ENCODE data around the gene ZG16. TPM values are rescaled to one million over a fixed set of nuclear protein-coding genes. Genes with fewer than 3 reads are reported as not detected.
A peak's percentile ranks its signal among the peaks of the same experiment; 100 is the strongest.
"Not testable (repeated sequence)": the region's sequence is repeated elsewhere in the genome, so short reads cannot be mapped to it uniquely, and the experiment has no call there.

The ZG16 gene
- polyA plus RNA-seq, 1 donor: 0.08 TPM

DNA sequence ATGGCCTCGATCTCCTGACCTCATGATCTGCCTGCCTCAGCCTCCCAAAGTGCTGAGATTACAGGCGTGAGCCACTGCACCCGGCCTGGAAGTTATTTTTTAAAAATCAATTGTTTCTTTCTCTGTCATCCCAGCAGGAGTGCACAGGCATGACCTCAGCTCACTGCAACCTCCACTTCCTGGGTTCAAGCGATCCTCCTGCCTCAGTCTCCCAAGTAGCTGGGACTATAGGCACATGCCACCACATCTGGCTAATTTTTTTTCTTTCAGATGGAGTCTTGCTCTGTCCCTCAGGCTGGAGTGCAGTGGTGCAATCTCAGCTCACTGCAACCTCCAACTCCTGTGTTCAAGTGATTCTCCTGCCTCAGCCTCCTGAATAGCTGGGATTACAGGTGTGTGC, 9.1 kb downstream of the ZG16 start:
- DNase-seq: not testable (repeated sequence)

DNA sequence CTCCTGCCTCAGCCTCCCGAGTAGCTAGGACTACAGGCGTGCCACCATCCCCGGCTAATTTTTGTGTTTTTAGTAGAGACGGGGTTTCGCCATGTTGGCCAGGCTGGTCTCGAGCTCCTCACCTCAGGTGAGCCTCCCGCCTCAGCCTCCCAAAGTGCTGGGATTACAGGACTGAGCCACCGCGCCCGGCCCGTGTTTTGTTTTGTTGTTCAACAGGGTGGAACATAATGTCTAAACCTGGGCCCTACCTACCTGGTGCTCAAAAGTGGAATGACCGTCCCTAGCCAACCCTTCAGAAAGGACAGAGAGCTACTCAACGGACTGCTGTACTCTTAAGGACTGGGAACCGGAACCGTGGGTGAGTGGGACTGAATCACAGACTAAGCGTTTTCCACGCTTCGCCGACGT, 11.7 kb downstream of the ZG16 start:
- DNase-seq: peak; percentile 21

DNA sequence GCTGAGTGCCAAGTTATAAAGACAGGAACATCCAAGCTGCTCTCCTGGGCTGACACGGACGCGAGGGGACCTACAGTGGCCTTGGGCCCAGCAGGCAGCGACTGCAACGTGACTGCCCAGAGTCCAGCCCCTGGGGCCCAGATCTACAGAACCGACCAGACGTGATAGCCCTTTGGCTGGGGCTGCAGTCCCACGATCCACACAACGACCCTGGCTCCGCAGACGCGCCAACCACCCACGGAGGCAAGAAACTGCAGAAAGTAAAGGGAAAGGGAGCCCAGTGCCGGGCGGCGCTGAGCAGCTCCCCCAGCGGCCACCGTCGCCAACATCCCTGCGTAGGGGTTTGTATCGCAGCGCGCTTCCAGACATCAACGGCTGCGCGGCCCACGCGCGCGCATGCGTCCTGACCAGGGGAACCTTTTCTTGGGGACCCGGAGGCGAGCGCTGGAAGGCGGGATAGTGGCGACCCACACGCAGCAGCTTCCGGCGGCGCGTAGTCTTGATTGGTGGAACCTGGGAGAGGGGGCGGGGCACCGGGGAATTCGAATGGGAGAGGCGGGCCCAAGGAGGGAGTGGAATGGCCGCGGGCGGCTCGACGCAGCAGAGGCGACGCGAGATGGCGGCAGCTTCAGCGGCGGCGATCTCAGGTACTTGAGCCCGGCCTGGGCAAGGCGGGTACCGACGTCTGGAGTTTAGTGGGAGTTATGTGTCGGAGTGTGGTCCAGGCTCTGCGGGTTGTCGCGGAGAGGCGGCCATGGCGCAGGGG, 12.3 kb downstream of the ZG16 start, which contains the start of gene KIF22:
Gene KIF22, plus strand, starts transcription at position 569 of the 766 bp plus-strand sequence. Its CDS starts 9 bp downstream, at position 578.
- DNase-seq: peak; percentile 99

- no peak for DNase-seq
Measured at GRCh38 chr16:29790949-29791844, 13.1 kb downstream of the ZG16 start.

DNA sequence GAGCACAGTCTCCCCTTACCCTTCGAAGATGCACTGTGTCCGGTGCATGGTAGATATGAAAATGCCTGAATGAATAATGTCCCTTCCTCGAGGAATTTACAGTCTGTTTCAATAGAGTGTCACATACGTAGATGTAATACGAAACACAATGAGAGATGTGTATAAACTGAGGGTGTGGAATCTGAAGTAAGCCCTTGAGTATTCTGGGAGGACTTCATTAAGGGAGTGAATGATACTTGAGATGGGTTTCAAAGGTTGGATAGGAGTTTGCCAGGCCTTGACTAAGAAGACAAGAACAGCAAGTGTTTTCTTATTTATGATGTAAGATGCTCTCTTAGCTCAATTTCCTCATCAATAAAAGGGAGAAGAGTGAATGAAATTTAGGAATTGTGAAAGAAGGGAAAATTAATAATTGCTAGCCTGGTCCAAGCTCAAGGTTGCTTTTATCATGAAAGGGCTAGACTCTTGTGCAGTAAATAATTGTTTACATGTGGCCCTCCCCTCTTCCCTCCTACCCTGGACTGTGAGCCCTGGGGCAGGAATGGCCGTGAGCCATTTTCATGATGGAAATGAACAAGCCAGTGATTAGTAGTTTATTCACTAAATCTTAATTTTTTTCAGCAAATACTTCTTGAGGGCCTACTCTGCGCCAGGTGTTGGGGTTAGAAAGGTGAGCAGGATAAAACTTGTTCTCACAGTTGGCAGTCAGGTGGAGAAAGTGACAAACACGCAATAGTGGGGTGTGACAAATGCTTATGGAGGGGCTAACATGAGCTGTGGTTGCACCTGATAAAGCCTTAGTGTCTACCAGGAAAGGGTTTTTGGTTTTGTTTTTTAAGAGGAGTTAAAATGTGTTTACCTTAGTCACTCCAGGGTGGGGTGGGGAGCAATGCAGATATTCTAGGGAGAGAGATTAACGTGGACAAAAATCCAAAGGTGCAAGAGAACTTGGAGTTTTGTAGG, 14.1 kb downstream of the ZG16 start:
- DNase-seq: no peak

DNA sequence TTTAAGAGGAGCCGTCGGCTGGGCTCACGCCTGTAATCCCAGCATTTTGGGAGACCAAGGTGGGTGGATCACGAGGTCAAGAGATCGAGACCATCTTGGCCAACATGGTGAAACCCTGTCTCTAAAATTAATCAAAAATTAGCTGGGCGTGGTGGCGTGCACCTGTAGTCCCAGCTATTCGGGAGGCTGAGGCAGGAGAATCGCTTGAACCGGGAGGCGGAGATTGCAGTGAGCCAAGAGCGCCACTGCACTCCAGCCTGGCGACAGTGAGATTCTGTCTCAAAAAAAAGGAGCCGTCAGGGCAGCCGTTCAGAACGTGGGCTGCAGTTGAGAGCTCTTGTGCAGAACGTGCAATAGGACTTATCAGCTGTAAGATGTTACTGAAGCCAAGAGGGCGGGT, 15.1 kb downstream of the ZG16 start:
- DNase-seq: not testable (repeated sequence)

DNA sequence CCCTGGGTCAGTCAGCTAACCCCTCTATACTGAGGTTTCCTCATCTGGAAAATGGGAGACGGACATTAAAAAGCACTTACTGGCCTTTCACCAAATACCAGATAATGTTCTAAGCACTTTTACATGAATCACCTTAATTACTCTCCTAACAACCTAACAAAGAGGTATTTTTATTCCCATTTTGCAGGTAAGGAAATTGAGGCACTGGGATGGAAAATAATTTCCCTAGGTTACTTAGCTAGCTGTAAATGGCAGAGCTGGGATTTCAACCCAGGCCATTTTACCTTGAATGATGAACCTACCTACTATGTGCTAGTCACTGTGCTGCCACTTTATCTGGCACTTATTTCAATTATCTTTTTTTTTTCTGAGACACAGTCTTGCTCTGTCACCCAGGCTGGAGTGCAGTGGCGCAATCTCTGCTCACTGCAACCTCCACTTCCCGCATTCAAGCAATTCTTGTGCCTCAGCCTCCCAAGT, 16.2 kb downstream of the ZG16 start:
- no peak for DNase-seq

DNA sequence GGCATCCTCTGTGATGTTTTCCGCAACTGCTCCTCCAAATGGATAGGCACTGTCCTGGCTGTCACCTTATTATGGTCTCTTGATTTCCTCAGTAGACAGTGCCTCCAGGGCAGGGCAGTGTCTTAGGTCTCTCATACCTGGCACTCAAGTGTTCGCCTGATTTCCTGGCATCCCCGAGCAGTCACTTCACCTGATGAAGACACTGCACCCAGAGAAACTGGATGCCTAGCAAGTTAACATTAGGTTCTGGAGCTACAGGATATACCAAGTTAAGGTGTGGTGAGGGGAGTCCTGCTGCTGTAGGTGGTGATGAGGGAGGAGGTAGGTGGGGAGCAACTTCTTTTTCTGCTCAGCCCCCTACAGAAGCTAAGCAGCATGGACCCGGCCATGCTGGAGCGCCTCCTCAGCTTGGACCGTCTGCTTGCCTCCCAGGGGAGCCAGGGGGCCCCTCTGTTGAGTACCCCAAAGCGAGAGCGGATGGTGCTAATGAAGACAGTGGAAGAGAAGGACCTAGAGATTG, 24.4 kb downstream of the ZG16 start:
- no peak for DNase-seq

DNA sequence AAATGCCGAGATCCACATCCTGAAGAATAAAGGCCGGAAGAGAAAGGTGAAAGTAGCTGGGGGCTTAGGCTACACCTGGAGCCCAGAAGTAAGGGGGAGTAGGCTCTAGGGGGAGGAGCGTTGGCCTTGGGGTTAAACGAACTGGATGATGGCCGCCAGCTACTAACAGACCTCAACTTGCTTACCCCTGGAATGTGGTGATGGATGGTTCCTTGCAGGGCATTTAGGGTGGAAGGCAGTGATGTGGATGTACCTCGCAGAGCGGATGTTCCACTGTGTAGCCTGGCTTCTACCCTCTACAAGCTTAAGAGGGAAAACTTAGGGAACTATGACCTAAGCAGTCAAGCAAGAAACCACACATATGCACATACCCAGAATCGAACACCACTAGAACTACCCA, 26.0 kb downstream of the ZG16 start:
- no peak for DNase-seq

- no peak for DNase-seq
Measured at GRCh38 chr16:29804455-29805231, 26.6 kb downstream of the ZG16 start.

DNA sequence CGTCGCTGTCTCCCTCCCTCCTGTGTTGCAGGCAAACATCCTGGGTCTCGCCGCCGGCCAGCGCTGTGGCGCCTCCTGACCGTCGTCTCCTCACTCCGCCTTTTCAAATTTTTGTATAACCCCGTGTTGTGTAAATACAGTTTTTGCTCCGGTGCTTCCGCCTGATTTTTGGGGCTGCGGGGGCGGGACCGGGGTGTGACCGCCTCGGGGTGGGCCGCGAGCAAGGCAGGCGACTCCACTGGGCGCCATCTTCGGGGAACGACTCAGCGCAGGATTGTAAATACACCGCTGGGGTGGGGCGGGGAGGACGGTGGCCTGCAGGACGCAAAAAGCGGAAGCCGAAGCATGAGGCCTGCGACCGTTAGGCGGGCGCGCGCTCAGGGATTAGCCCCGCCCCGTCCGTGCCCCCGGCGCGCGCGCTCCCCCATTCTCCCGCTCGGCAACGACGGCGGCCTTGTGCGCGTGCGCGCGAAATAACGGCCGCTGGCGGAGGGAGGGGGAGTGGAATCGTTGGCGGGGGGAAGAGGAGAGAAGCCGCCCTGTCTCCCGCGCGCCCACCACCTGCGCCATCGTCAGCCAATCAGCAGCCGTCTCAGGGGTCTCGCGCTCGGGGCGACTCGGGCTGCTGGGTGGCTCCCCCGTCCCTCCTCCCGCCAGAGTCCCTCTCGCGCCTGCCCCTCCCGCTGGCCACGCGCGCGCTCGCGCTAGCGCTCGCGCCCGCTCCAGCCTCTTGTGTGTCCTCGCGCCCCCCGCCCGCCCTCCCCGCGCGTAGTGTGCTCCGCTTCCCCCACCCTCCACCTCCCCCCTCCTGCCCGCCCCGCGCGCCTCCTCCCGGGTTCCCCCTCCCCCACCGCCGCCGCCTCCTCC, 27.4 kb downstream of the ZG16 start:
- peak; percentile 96 for DNase-seq

DNA sequence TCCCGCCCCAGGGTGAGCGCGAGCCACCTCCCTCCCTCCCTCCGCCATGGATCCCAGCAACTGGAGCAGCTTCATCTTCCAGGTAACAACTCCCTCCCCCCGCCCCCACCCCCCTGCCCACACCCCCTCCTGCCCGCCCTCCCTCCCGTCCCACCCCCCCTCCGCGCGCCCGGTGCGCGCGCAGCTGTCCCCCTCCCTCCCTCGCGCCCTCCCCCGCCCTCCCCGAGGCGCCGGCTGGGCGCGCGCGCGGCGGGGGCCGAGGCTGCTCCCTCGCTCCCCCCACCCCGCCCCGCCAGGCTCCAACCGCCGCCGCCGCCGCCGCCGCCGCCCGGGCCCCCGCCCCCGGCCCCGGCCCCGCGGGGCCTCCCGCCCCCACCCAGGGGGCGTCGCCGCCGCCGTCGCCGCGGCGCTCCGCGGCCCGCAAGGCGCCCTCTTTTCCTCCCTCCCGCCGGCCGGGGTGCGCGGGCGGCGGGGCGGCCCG, 28.1 kb downstream of the ZG16 start, which contains the start of gene MAZ:
Gene MAZ, plus strand, starts transcription at position 431 of the 481 bp plus-strand sequence. CDS start 173 bp downstream, outside the sequence.
- no peak for DNase-seq

- DNase-seq: peak; percentile 42
Measured at GRCh38 chr16:29806641-29807425, 28.8 kb downstream of the ZG16 start.

DNA sequence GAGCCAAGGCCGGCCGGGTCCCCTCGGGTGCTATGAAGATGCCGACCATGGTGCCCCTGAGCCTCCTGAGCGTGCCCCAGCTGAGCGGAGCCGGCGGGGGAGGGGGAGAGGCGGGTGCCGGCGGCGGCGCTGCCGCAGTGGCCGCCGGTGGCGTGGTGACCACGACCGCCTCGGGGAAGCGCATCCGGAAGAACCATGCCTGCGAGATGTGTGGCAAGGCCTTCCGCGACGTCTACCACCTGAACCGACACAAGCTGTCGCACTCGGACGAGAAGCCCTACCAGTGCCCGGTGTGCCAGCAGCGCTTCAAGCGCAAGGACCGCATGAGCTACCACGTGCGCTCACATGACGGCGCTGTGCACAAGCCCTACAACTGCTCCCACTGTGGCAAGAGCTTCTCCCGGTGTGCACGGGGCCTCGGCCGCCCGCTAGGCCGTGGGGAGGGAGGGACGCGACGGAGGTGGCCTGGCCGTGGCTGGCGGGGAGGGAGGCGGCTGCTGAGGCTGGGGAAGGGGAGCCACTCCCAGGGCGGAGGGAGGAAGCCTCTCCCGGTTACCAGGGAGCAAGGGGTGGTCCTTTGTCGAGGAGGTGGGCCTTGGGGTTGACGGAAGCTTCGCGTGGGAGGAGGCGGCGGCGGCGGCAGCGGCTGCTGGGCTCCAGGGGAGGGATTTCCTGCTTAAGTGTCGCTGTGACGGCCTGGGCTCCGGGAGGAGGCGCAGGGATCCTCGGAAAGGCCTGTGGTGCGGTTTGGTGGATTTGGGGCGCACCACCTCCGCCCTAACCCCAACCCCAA, 29.6 kb downstream of the ZG16 start:
- DNase-seq: peak; percentile 89

GRCh38 chr16:29808219-29808900, 30.3 kb downstream of the ZG16 start:
- DNase-seq: no peak

GRCh38 chr16:29809031-29809747, 31.1 kb downstream of the ZG16 start:
- DNase-seq: no peak

Measured in left kidney (tissue), 2 donors.